HepG2 (cell line): Measurements from ENCODE around the gene ILRUN. TPM values are rescaled to one million over a fixed set of nuclear protein-coding genes. Genes with fewer than 3 reads are reported as not detected.

Experiments used
- CENPT ChIP-seq: sonication (generic); formaldehyde crosslinking; IDR thresholded peaks from 2 replicates; pipeline ENCODE4 v1.8.0; 2022; ENCODE audit warnings: low read depth, mild to moderate bottlenecking, moderate library complexity, missing genetic modification reagents
- GPN1 ChIP-seq: sonication (generic); formaldehyde crosslinking; IDR thresholded peaks from 2 replicates; pipeline ENCODE4 v1.5.1; 2020; ENCODE audit warnings: missing genetic modification reagents, borderline replicate concordance
- HIVEP1 ChIP-seq: sonication (generic); formaldehyde crosslinking; IDR thresholded peaks from 2 replicates; pipeline ENCODE4 v1.4.0; 2020; ENCODE audit warnings: mild to moderate bottlenecking, missing genetic modification reagents
- KDM2A ChIP-seq: sonication (generic); formaldehyde crosslinking; IDR thresholded peaks from 2 replicates; pipeline ENCODE4 v1.4.0; 2020; ENCODE audit warnings: low read depth, missing genetic modification reagents, borderline replicate concordance
- KLF11 ChIP-seq: IDR thresholded peaks from 2 replicates; pipeline ENCODE4 v1.6.1; 2016; ENCODE audit warnings: missing compliant biosample characterization
- MIER2 ChIP-seq: IDR thresholded peaks from 2 replicates; pipeline ENCODE4 v1.6.1; 2016; ENCODE audit warnings: missing biosample characterization, missing genetic modification reagents
- MYC ChIP-seq: sonication (generic); formaldehyde crosslinking; IDR thresholded peaks from 2 replicates; pipeline ENCODE4 v1.9.0; 2021; ENCODE audit warnings: missing genetic modification reagents, borderline replicate concordance
- RORA ChIP-seq: sonication (generic); formaldehyde crosslinking; IDR thresholded peaks from 2 replicates; pipeline ENCODE4 v1.5.0; 2020; ENCODE audit warnings: mild to moderate bottlenecking, missing genetic modification reagents, moderate library complexity
- ZFP1 ChIP-seq: IDR thresholded peaks from 2 replicates; pipeline ENCODE4 v1.6.1; 2016
- ZFY ChIP-seq: sonication (generic); formaldehyde crosslinking; IDR thresholded peaks from 2 replicates; pipeline ENCODE4 v1.4.0; 2020; ENCODE audit warnings: missing genetic modification reagents
- ZNF274 ChIP-seq: sonication (generic); formaldehyde crosslinking; IDR thresholded peaks from 2 replicates; pipeline ENCODE4 v1.5.1; 2020; ENCODE audit warnings: mild to moderate bottlenecking, missing genetic modification reagents
- ZNF30 ChIP-seq: sonication (generic); formaldehyde crosslinking; IDR thresholded peaks from 2 replicates; pipeline ENCODE4 v1.5.0; 2020; ENCODE audit warnings: mild to moderate bottlenecking, missing genetic modification reagents
- ZNF546 ChIP-seq: sonication (generic); formaldehyde crosslinking; conservative IDR thresholded peaks from 2 replicates; pipeline ENCODE4 v1.8.1; 2023; ENCODE audit warnings: mild to moderate bottlenecking, missing genetic modification reagents
- ZNF747 ChIP-seq: sonication (generic); formaldehyde crosslinking; IDR thresholded peaks from 2 replicates; pipeline ENCODE4 v1.8.1; 2023; ENCODE audit warnings: missing genetic modification reagents, mild to moderate bottlenecking, borderline replicate concordance
- ZZZ3 ChIP-seq: sonication (generic); formaldehyde crosslinking; IDR thresholded peaks from 2 replicates; pipeline ENCODE4 v1.4.0; 2020; ENCODE audit warnings: missing genetic modification reagents, mild to moderate bottlenecking, borderline replicate concordance
- polyA plus RNA-seq, 8 experiments: library from polyadenylated mRNA; depleted of rRNA in 3 of 8; stranded (reverse) in 7 of 8; unstranded in 1 of 8; fragments of >200 nt; fragmentation: Illumina TruSeq in 4 of 8; extraction: Trizol in 4 of 8; gene quantifications; 2 replicates each; pipeline versions ENCODE4 v1.2.1 to v1.2.3, GENCODE V29; 2011 to 2016; ENCODE audit warnings: low read depth in 4 of 8, missing spikeins in 1 of 8, mixed read lengths in 1 of 8; ENCODE audit not compliant: insufficient read depth in 1 of 8
- total RNA-seq, 5 experiments: library from RNA; depleted of rRNA; stranded (reverse); fragments of >200 nt; fragmentation: Illumina TruSeq; extraction: Trizol; gene quantifications; 2 replicates each; pipeline ENCODE4 v1.2.3, GENCODE V29; 2016; ENCODE audit warnings: low read depth in 1 of 5
- TF ChIP-seq, protein P1 (sequence below): sonication (generic); formaldehyde crosslinking; IDR thresholded peaks from 2 replicates; pipeline ENCODE4 v1.5.1; 2020; ENCODE audit warnings: missing genetic modification reagents, mild to moderate bottlenecking, borderline replicate concordance
- TF ChIP-seq, protein P2 (sequence below): sonication (generic); formaldehyde crosslinking; IDR thresholded peaks from 2 replicates; pipeline ENCODE4 v1.4.0; 2020; ENCODE audit warnings: missing genetic modification reagents, borderline replicate concordance
- TF ChIP-seq, protein P3 (sequence below): sonication (generic); formaldehyde crosslinking; IDR thresholded peaks from 2 replicates; pipeline ENCODE4 v1.4.0; 2020; ENCODE audit warnings: missing genetic modification reagents
- TF ChIP-seq, protein P4 (sequence below): sonication (generic); formaldehyde crosslinking; IDR thresholded peaks from 2 replicates; pipeline ENCODE4 v1.4.0; 2020; ENCODE audit warnings: missing genetic modification reagents; ENCODE audit errors: not compliant biosample characterization
- TF ChIP-seq, protein P5 (sequence below): sonication (generic); formaldehyde crosslinking; IDR thresholded peaks from 2 replicates; pipeline ENCODE4 v1.5.0; 2020; ENCODE audit warnings: missing genetic modification reagents

Gene ILRUN
- total and polyA plus RNA-seq, 2 of the 13 experiments (the other 11 are each of a cell fraction or from before 2014, with no cell fraction given), result 45.5 to 66.6 TPM

DNA sequence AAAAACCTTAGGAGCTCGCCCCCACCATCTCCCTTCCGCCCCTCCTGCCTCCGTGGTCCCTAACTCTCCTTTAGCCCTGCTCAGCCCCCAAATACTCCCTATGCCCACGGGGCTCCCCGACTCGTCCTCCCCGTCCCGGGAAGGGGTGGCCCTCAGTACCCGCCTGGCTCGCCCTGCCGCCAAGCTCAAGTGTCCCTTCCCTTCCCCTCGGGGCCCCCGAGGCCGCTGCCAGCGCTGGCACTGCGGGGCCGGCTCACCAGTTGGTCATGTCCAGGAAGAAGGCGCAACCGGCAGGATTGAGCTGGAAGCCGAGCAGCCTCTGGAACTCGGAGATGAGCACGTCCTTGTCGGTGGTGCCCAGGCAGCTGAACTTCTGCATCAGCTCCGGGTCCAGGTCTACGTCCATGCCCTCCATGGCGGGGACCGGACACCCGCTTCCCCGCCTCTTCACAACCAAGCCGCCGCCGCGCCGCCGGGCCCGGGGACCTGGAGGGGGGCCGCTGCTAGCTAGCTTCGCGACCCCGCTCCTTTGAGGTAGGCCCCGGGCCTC lies 303 bp downstream of the ILRUN start (continued):
- TF ChIP-seq ZNF30 (peak; percentile 89; the same call in 1 of the 2 replicates), KDM2A (peak; percentile 30; the same call in 1 of the 2 replicates), ZNF747 (peak; percentile 6; the same call in 1 of the 2 replicates), ZFY (CRISPR knock-in tag) (peak; percentile 84), CENPT (CRISPR knock-in tag) (0 out of 2 replicates have a peak, but pooled peaks have one; percentile 60), MYC (CRISPR knock-in tag) (peak; percentile 78), HIVEP1 (CRISPR knock-in tag) (peak; percentile 67; the same call in 1 of the 2 replicates), KLF11 (no peak), MIER2 (CRISPR knock-in tag) (no peak), RORA (no peak), ZFP1 (CRISPR knock-in tag) (no peak), GPN1 (peak; percentile 88; the same call in 1 of the 2 replicates), ZNF274 (peak; percentile 77), ZZZ3 (CRISPR knock-in tag) (0 out of 2 replicates have a peak, but pooled peaks have one; percentile 5), ZNF546 (peak; percentile 70; the same call in 1 of the 2 replicates)
- TF ChIP-seq, protein P1, sequence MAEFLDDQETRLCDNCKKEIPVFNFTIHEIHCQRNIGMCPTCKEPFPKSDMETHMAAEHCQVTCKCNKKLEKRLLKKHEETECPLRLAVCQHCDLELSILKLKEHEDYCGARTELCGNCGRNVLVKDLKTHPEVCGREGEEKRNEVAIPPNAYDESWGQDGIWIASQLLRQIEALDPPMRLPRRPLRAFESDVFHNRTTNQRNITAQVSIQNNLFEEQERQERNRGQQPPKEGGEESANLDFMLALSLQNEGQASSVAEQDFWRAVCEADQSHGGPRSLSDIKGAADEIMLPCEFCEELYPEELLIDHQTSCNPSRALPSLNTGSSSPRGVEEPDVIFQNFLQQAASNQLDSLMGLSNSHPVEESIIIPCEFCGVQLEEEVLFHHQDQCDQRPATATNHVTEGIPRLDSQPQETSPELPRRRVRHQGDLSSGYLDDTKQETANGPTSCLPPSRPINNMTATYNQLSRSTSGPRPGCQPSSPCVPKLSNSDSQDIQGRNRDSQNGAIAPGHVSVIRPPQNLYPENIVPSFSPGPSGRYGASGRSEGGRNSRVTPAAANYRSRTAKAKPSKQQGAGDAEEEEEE (CRISPR knock-in tag), result no peak
- TF ChIP-seq, protein P2, sequence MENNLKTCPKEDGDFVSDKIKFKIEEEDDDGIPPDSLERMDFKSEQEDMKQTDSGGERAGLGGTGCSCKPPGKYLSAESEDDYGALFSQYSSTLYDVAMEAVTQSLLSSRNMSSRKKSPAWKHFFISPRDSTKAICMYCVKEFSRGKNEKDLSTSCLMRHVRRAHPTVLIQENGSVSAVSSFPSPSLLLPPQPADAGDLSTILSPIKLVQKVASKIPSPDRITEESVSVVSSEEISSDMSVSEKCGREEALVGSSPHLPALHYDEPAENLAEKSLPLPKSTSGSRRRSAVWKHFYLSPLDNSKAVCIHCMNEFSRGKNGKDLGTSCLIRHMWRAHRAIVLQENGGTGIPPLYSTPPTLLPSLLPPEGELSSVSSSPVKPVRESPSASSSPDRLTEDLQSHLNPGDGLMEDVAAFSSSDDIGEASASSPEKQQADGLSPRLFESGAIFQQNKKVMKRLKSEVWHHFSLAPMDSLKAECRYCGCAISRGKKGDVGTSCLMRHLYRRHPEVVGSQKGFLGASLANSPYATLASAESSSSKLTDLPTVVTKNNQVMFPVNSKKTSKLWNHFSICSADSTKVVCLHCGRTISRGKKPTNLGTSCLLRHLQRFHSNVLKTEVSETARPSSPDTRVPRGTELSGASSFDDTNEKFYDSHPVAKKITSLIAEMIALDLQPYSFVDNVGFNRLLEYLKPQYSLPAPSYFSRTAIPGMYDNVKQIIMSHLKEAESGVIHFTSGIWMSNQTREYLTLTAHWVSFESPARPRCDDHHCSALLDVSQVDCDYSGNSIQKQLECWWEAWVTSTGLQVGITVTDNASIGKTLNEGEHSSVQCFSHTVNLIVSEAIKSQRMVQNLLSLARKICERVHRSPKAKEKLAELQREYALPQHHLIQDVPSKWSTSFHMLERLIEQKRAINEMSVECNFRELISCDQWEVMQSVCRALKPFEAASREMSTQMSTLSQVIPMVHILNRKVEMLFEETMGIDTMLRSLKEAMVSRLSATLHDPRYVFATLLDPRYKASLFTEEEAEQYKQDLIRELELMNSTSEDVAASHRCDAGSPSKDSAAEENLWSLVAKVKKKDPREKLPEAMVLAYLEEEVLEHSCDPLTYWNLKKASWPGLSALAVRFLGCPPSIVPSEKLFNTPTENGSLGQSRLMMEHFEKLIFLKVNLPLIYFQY (CRISPR knock-in tag), result peak; percentile 17; the same call in 1 of the 2 replicates
- TF ChIP-seq, protein P3, sequence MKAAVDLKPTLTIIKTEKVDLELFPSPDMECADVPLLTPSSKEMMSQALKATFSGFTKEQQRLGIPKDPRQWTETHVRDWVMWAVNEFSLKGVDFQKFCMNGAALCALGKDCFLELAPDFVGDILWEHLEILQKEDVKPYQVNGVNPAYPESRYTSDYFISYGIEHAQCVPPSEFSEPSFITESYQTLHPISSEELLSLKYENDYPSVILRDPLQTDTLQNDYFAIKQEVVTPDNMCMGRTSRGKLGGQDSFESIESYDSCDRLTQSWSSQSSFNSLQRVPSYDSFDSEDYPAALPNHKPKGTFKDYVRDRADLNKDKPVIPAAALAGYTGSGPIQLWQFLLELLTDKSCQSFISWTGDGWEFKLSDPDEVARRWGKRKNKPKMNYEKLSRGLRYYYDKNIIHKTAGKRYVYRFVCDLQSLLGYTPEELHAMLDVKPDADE (CRISPR knock-in tag), result no peak
- TF ChIP-seq, protein P4, sequence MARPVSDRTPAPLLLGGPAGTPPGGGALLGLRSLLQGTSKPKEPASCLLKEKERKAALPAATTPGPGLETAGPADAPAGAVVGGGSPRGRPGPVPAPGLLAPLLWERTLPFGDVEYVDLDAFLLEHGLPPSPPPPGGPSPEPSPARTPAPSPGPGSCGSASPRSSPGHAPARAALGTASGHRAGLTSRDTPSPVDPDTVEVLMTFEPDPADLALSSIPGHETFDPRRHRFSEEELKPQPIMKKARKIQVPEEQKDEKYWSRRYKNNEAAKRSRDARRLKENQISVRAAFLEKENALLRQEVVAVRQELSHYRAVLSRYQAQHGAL (CRISPR knock-in tag), result no peak
- TF ChIP-seq, protein P5, sequence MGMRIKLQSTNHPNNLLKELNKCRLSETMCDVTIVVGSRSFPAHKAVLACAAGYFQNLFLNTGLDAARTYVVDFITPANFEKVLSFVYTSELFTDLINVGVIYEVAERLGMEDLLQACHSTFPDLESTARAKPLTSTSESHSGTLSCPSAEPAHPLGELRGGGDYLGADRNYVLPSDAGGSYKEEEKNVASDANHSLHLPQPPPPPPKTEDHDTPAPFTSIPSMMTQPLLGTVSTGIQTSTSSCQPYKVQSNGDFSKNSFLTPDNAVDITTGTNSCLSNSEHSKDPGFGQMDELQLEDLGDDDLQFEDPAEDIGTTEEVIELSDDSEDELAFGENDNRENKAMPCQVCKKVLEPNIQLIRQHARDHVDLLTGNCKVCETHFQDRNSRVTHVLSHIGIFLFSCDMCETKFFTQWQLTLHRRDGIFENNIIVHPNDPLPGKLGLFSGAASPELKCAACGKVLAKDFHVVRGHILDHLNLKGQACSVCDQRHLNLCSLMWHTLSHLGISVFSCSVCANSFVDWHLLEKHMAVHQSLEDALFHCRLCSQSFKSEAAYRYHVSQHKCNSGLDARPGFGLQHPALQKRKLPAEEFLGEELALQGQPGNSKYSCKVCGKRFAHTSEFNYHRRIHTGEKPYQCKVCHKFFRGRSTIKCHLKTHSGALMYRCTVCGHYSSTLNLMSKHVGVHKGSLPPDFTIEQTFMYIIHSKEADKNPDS (CRISPR knock-in tag), result 0 out of 2 replicates have a peak, but pooled peaks have one; percentile 14
